Measurements from ENCODE around the gene UCP2. TPM values are rescaled to one million over a fixed set of nuclear protein-coding genes. Genes with fewer than 3 reads are reported as not detected.

The UCP2 gene
- total and polyA plus RNA-seq, 9 of the 15 experiments (the other 6 are each of a cell fraction or from before 2014, with no cell fraction given): 19.2 to 216 (median 87.9) TPM

DNA sequence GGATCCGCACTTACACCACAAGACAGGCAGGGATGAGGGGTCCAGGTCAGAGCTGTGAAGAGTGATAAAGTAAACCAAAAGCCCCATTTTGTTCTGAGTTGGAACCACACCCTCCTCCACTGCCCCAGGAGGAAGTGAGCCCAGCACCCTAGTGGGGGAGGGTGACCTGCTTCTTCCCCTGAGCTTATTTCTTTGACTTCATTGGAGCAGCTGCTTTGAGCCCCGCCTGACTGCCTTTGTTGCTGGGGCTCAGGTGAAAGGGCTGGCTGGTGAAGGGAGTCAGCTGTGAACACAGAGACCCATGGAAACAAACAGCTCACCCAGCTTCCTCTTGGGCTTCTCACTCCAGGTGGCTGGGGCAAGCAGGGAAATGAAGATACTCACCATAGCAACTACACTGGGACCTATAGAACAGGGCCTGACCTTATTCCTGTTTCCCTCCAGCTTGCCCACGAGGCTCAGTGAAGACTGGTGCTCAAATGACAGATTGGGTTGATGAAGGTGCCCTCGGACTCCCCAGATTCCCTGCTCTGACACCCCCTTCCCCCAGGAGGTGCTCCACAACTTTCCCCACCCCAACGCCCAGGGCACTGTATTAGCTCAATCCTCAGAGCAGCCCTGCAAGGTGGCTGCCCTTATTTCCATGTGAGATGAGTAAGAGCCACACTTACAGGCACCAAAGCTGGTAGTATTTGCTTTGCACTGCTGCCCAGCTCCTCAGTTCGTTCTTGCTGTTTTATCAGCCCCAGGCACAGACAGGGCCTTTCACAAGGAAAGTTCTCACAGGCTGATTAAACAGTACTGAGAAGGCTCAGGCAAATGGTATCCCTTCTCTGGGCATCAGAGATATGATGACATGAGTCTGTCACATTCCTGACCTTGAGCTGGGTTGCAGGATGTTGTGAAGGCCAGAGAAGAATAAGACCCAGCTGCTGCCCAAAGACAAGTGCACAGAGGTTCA is 2.4 kb downstream of the UCP2 start (continued):
- no peak for TF ChIP-seq ZNF274 (IDR thresholded peaks at IDR 0.05; ENCODE audit: borderline replicate concordance, low read depth, low read length)
- TF ChIP-seq POLR2G (IDR thresholded peaks at IDR 0.05; ENCODE audit: low read depth, low read length): 0 out of 2 replicates have a peak, but pooled peaks have one; percentile 24
- peak; percentile 40; the same call in 1 of the 2 replicates for TF ChIP-seq TCF3 (CRISPR knock-in tag; IDR thresholded peaks at IDR 0.05)
- 0 out of 2 replicates have a peak, but pooled peaks have one; percentile 5 for TF ChIP-seq PML (IDR thresholded peaks at IDR 0.05; ENCODE audit: low read length)
- TF ChIP-seq ETV1 (tag; conservative IDR thresholded peaks at IDR 0.05; ENCODE audit: low read depth): 0 out of 2 replicates have a peak, but pooled peaks have one; percentile 20
- TF ChIP-seq U2AF1 (optimal IDR thresholded peaks at IDR 0.05; ENCODE audit: low read depth, low read length): no peak
- TF ChIP-seq ZNF695 (CRISPR knock-in tag; IDR thresholded peaks at IDR 0.05): no peak

GRCh38 chr11:73978576-73979086 is 4.0 kb downstream of the UCP2 start:
- peaks cover 3% of the 10 kb centered on the region for H3K9me1 ChIP-seq (ENCODE audit: control insufficient read depth, insufficient read depth, low read length)
- FAIRE-seq: no peak
- H3K36me3 ChIP-seq (ENCODE audit: control insufficient read depth, insufficient read depth, low read length): peaks cover 78% of the 10 kb centered on the region
- intact Hi-C loops (cut with micrococcal nuclease): no loop called here
- no peak overlapping the region for H2AFZ ChIP-seq (ENCODE audit: low read depth, low read length)
- no peak for ATAC-seq
- H3K79me2 ChIP-seq (ENCODE audit: control insufficient read depth, insufficient read depth, low read length): peaks cover 45% of the 10 kb centered on the region
- H3K27ac ChIP-seq (ENCODE audit: extremely low read depth, low read depth, low read length): no peak overlapping the region; the same call in 2 of the 3 replicates
- in situ Hi-C loops (cut with MboI): no loop called here
- H3K4me1 ChIP-seq (replicated peaks in 1 of 2; ENCODE audit: control insufficient read depth in 2 of 2, insufficient read depth in 2 of 2, low read length in 2 of 2): peaks cover 34 to 65% of the 10 kb centered on the region in 2 experiments
- ChIA-PET CTCF (ENCODE audit: low intra/inter-chr PET ratio) (no interaction called here), POLR2A (interaction anchor here (0.6 to 5.8 kb wide), 5 partner anchors 7 to 108 kb away, joined by 3 to 54 read pairs (median 9); no protein-coding TSS in a partner anchor)
- no TSS peak for BruUV-seq (replicated peaks)
- no peak overlapping the region for H3K4me2 ChIP-seq (ENCODE audit: insufficient read depth, low read length)
- no peak overlapping the region for H3K9ac ChIP-seq (ENCODE audit: insufficient read depth in 1 of 2, low read depth in 2 of 2, low read length in 2 of 2)
- H4K20me1 ChIP-seq (replicated peaks; ENCODE audit: control insufficient read depth, insufficient read depth, low read length): peaks cover 11% of the 10 kb centered on the region
- H3K9me3 ChIP-seq (replicated peaks; ENCODE audit: control insufficient read depth, insufficient read depth, low read depth, low read length): no peaks in the 10 kb centered on the region
- TF ChIP-seq EP300 (IDR thresholded peaks at IDR 0.05; ENCODE audit: low read length) (no peak), ZNF239 (CRISPR knock-in tag; IDR thresholded peaks at IDR 0.05) (no peak), ZKSCAN1 (IDR thresholded peaks at IDR 0.05; ENCODE audit: low read depth, low read length) (no peak)
- no peak overlapping the region for H3K4me3 ChIP-seq
- DNase-seq (ENCODE audit: extremely low read depth in 1 of 4, low spot score in 3 of 4): no peak
- H3K27me3 ChIP-seq (ENCODE audit: control insufficient read depth in 2 of 2, insufficient read depth in 2 of 2, low read length in 2 of 2): no peaks in the 10 kb centered on the region
- WGBS (ENCODE audit: insufficient coverage, low coverage, missing lambda C conversion rate): 95% methylated on average over 3 of the region's 3 CpGs

Measured in K562 (cell line).